Gastrocnemius medialis (tissue), 4 donors: ENCODE measurements around the gene MAPK1. TPM values are rescaled to one million over a fixed set of nuclear protein-coding genes. Genes with fewer than 3 reads are reported as not detected.
A peak's percentile ranks its signal among the peaks of the same experiment; 100 is the strongest.

Source experiments
- ATAC-seq, 2 donors: fragments of 150-250 bp; one replicate each; pipeline ENCODE4 v1.9.1; 2016
- DNase-seq, 2 donors: peaks; one replicate each; pipeline ENCODE4 v3.0.0-alpha.2; 2019
- H3K27ac ChIP-seq, 4 donors: fragments of 200-600 bp; sonication (generic); 1 replicate in 1 of 4; 2 replicates in 3 of 4; pipeline ENCODE4 v1.5.1; 2016 to 2018; ENCODE audit warnings: mild to moderate bottlenecking in 2 of 4, moderate library complexity in 1 of 4
- H3K27me3 ChIP-seq, 3 donors: fragments of 200-600 bp; sonication (generic) in 2 of 3; 1 replicate in 1 of 3; 2 replicates in 2 of 3; pipeline versions ENCODE4 v1.5.1 to v1.6.0; 2016 to 2019; ENCODE audit warnings: mild to moderate bottlenecking in 1 of 3, moderate library complexity in 1 of 3
- H3K36me3 ChIP-seq, 2 donors: fragments of 200-600 bp; sonication (generic) in 1 of 2; one replicate each; pipeline ENCODE4 v1.5.1; 2017 to 2018
- H3K4me1 ChIP-seq, 2 donors: fragments of 200-600 bp; sonication (generic) in 1 of 2; one replicate each; pipeline ENCODE4 v1.5.1; 2016 to 2017; ENCODE audit warnings: mild to moderate bottlenecking in 2 of 2
- H3K4me3 ChIP-seq, 4 donors: fragments of 200-600 bp; sonication (generic) in 3 of 4; 1 replicate in 1 of 4; 2 replicates in 3 of 4; pipeline ENCODE4 v1.5.1; 2016 to 2019; ENCODE audit warnings: mild to moderate bottlenecking in 2 of 4
- H3K9me3 ChIP-seq, 3 donors: fragments of 200-600 bp; sonication (generic) in 2 of 3; 1 replicate in 1 of 3; 2 replicates in 2 of 3; pipeline ENCODE4 v1.5.1; 2016 to 2019
- CTCF ChIP-seq, 5 experiments: fragments of 450-650 bp in 3 of 5; fragments of 200-600 bp in 2 of 5; sonication (generic) in 2 of 5; IDR thresholded peaks in 4 of 5; conservative IDR thresholded peaks in 1 of 5; 1 replicate in 4 of 5; 2 replicates in 1 of 5; pipeline ENCODE4 v1.5.1; 2016 to 2019; ENCODE audit warnings: antibody characterized with exemption in 5 of 5, mild to moderate bottlenecking in 3 of 5, moderate library complexity in 3 of 5
- POLR2A ChIP-seq, 2 donors: fragments of 450-650 bp; IDR thresholded peaks; one replicate each; pipeline ENCODE4 v1.6.1; 2017; ENCODE audit warnings: antibody characterized with exemption in 2 of 2, mild to moderate bottlenecking in 2 of 2, moderate library complexity in 2 of 2
- in situ Hi-C, 4 donors: fragments of 200-750 bp; cut with MboI; loops; one replicate each; pipeline versions ENCODE4 v1.15.0 to v1.8.0; 2017; ENCODE audit warnings: low sequenced_read_pairs in 4 of 4
- intact Hi-C: fragments of 100-400 bp; cut with DNase I; formaldehyde crosslinking; loops from one replicate; pipeline ENCODE4 v1.15.1; 2023; ENCODE audit warnings: low total_unique reads
- total RNA-seq, 4 donors: library from RNA; depleted of rRNA; stranded (reverse); fragments of >200 nt; gene quantifications; one replicate each; pipeline versions ENCODE4 v1.1.0 to v1.2.3, GENCODE V29; 2016

The MAPK1 gene
- total RNA-seq, 4 donors from 2014 or later, result 39.8 to 79.5 (median 57.2) TPM

- ATAC-seq, result no peak
- H3K27ac ChIP-seq, result peak overlapping the region in 1 of 4 donors; percentile 64
These were observed 10.6 kb downstream of the MAPK1 start for GRCh38 chr22:21856868-21857267.

GRCh38 chr22:21856197-21856596, 11.2 kb downstream of the MAPK1 start:
- Histone ChIP-seq H3K36me3 (no peaks in the 10 kb centered on the region), H3K27me3 (no peaks in the 10 kb centered on the region), H3K9me3 (no peaks in the 10 kb centered on the region), H3K4me3 (no peak overlapping the region), H3K4me1 (peaks cover 50 to 75% of the 10 kb centered on the region in 2 donors), H3K27ac (peak overlapping the region in 3 of 4 donors; percentile 24 to 64 (median 44))
- ATAC-seq (no peak), DNase-seq (no peak)
- in situ Hi-C loops, result loop anchor here in 1 of 4 donors (10.0 kb wide), 1 partner anchor 51 kb away; no protein-coding TSS in a partner anchor
- intact Hi-C loops, result no loop called here
- TF ChIP-seq CTCF (IDR thresholded peaks at IDR 0.05 in 4 of 5, conservative IDR thresholded peaks at IDR 0.05 in 1 of 5), result no peak
- TF ChIP-seq POLR2A (IDR thresholded peaks at IDR 0.05), result no peak

More at GRCh38 chr22:21856868-21857267, 10.6 kb downstream of the MAPK1 start:
- Histone ChIP-seq H3K9me3 (no peaks in the 10 kb centered on the region), H3K4me1 (peaks cover 57 to 77% of the 10 kb centered on the region in 2 donors), H3K4me3 (no peak overlapping the region), H3K36me3 (no peaks in the 10 kb centered on the region), H3K27me3 (no peaks in the 10 kb centered on the region)
- in situ Hi-C loops, result loop anchor here in 1 of 4 donors (10.0 kb wide), 1 partner anchor 52 kb away; no protein-coding TSS in a partner anchor
- intact Hi-C loops, result no loop called here
- DNase-seq, result no peak
- TF ChIP-seq POLR2A (IDR thresholded peaks at IDR 0.05) (no peak), CTCF (IDR thresholded peaks at IDR 0.05 in 4 of 5, conservative IDR thresholded peaks at IDR 0.05 in 1 of 5) (no peak)

- TF ChIP-seq CTCF (IDR thresholded peaks at IDR 0.05 in 4 of 5, conservative IDR thresholded peaks at IDR 0.05 in 1 of 5), result no peak
- no peak for TF ChIP-seq POLR2A (IDR thresholded peaks at IDR 0.05)
- H3K9me3 ChIP-seq, result no peaks in the 10 kb centered on the region
- intact Hi-C loops (no loop called here), in situ Hi-C loops (loop anchor here in 1 of 4 donors (10.0 kb wide), 1 partner anchor 51 kb away; no protein-coding TSS in a partner anchor)
- peak overlapping the region in 2 of 4 donors; percentile 44 to 64 for H3K27ac ChIP-seq
- no peak overlapping the region for H3K4me3 ChIP-seq
- ATAC-seq (no peak), DNase-seq (no peak)
- H3K36me3 ChIP-seq, result no peaks in the 10 kb centered on the region
- no peaks in the 10 kb centered on the region for H3K27me3 ChIP-seq
- peaks cover 45 to 71% of the 10 kb centered on the region in 2 donors for H3K4me1 ChIP-seq
These were observed 11.8 kb downstream of the MAPK1 start for GRCh38 chr22:21855676-21856075.

GRCh38 chr22:21850660-21851059, 16.8 kb downstream of the MAPK1 start:
- Histone ChIP-seq H3K4me1 (peaks cover 33 to 64% of the 10 kb centered on the region in 2 donors), H3K4me3 (no peak overlapping the region), H3K27ac (peak overlapping the region; percentile 59 to 87 (median 67)), H3K27me3 (no peaks in the 10 kb centered on the region), H3K9me3 (no peaks in the 10 kb centered on the region), H3K36me3 (no peaks in the 10 kb centered on the region)
- intact Hi-C loops (loop anchor here (5.0 kb wide), 1 partner anchor 138 kb away; no protein-coding TSS in a partner anchor), in situ Hi-C loops (loop anchor here in 1 of 4 donors (10.0 kb wide), 1 partner anchor 46 kb away; no protein-coding TSS in a partner anchor)
- TF ChIP-seq POLR2A (IDR thresholded peaks at IDR 0.05), result no peak
- TF ChIP-seq CTCF (IDR thresholded peaks at IDR 0.05 in 4 of 5, conservative IDR thresholded peaks at IDR 0.05 in 1 of 5), result no peak
- no peak for DNase-seq
- no peak for ATAC-seq
